B cell (primary cell): Measurements from ENCODE around the gene STX10.

Source experiments
- CTCF ChIP-seq: fragments of 200-600 bp; IDR thresholded peaks from one replicate; pipeline ENCODE4 v1.8.0; 2022; ENCODE audit warnings: antibody characterized with exemption, mild to moderate bottlenecking
- EZH2 ChIP-seq: IDR thresholded peaks from 2 replicates; pipeline ENCODE4 v1.6.1; 2012; ENCODE audit warnings: borderline replicate concordance, low read depth, mild to moderate bottlenecking, moderate library complexity, low read length; ENCODE audit not compliant: insufficient read depth, poor library complexity, severe bottlenecking

- TF ChIP-seq CTCF: no peak
- TF ChIP-seq EZH2: no peak
These were observed 19.2 kb downstream of the STX10 start for GRCh38 chr19:13130886-13131490.
